Smooth muscle cell (in vitro differentiated cells): ENCODE measurements around the gene RIPPLY2. TPM values are rescaled to one million over a fixed set of nuclear protein-coding genes. Genes with fewer than 3 reads are reported as not detected.
"Not testable (repeated sequence)": the region's sequence is repeated elsewhere in the genome, so short reads cannot be mapped to it uniquely, and the experiment has no call there.

Experiments used
- DNase-seq: peaks from one replicate; lab custom pipeline; 2025; ENCODE audit not compliant: unreplicated experiment; lab: John Stamatoyannopoulos, UW
- H2AFZ ChIP-seq: fragments of 200-600 bp; sonication (generic); 2 replicates; pipeline ENCODE4 v1.6.0; 2016; ENCODE audit warnings: antibody characterized with exemption, low read depth, mild to moderate bottlenecking
- H3F3A ChIP-seq: fragments of 200-600 bp; sonication (generic); 2 replicates; pipeline ENCODE4 v1.6.0; 2017; ENCODE audit warnings: antibody characterized with exemption, low read depth
- H3K27ac ChIP-seq: fragments of 200-600 bp; sonication (generic); 2 replicates; pipeline ENCODE4 v1.5.1; 2016; ENCODE audit warnings: low read depth, mild to moderate bottlenecking
- H3K27me3 ChIP-seq: fragments of 200-600 bp; sonication (generic); 2 replicates; pipeline ENCODE4 v1.6.1; 2016; ENCODE audit warnings: low read depth, mild to moderate bottlenecking
- H3K36me3 ChIP-seq: fragments of 200-600 bp; sonication (generic); 2 replicates; pipeline ENCODE4 v1.5.1; 2016; ENCODE audit warnings: low read depth
- H3K4me1 ChIP-seq: fragments of 200-600 bp; sonication (generic); 2 replicates; pipeline ENCODE4 v1.5.1; 2016; ENCODE audit warnings: low read depth
- H3K4me2 ChIP-seq: fragments of 200-600 bp; sonication (generic); 2 replicates; pipeline ENCODE4 v1.6.0; 2016; ENCODE audit warnings: mild to moderate bottlenecking
- H3K4me3 ChIP-seq: fragments of 200-600 bp; sonication (generic); 2 replicates; pipeline ENCODE4 v1.5.1; 2016; ENCODE audit warnings: mild to moderate bottlenecking
- H3K79me2 ChIP-seq: fragments of 200-600 bp; sonication (generic); 2 replicates; pipeline ENCODE4 v1.6.0; 2016; ENCODE audit warnings: low read depth, mild to moderate bottlenecking
- H3K9ac ChIP-seq: fragments of 200-600 bp; sonication (generic); 2 replicates; pipeline ENCODE4 v1.6.0; 2016; ENCODE audit warnings: low read depth
- H3K9me3 ChIP-seq: fragments of 200-600 bp; sonication (generic); replicated peaks from 2 replicates; pipeline ENCODE4 v1.5.1; 2016; ENCODE audit warnings: low read depth
- H4K20me1 ChIP-seq: fragments of 200-600 bp; sonication (generic); 2 replicates; pipeline ENCODE4 v1.6.0; 2016; ENCODE audit warnings: low read depth
- CTCF ChIP-seq: fragments of 200-600 bp; sonication (generic); IDR thresholded peaks from 2 replicates; pipeline ENCODE4 v1.5.1; 2017; ENCODE audit warnings: borderline replicate concordance, mild to moderate bottlenecking, antibody characterized with exemption; ENCODE audit not compliant: insufficient read depth, poor library complexity, severe bottlenecking
- WGBS: methylation state at CpG from one replicate; pipeline ENCODE4 v1.1.7; 2016; ENCODE audit warnings: low lambda C conversion rate; 5-methylcytosine and 5-hydroxymethylcytosine counted together
- polyA plus RNA-seq: library from polyadenylated mRNA; unstranded; fragments of >200 nt; fragmentation: Nextera tagmentation; extraction: Ambion mirVana; gene quantifications from 2 replicates; pipeline ENCODE4 v1.2.1, GENCODE V29; 2016
- total RNA-seq: library from RNA; depleted of rRNA; stranded (reverse); fragments of >200 nt; gene quantifications from 2 replicates; pipeline ENCODE4 v1.2.3, GENCODE V29; 2014

RIPPLY2 gene
- total and polyA plus RNA-seq, 2 experiments from 2014 or later = not detected

GRCh38 chr6:83893024-83893423 lies 39.9 kb downstream of the RIPPLY2 start:
- Histone ChIP-seq H3F3A (no peaks in the 10 kb centered on the region), H2AFZ (no peak overlapping the region), H3K9me3 (peaks cover 4% of the 10 kb centered on the region), H3K36me3 (no peaks in the 10 kb centered on the region), H3K4me2 (no peak overlapping the region), H3K27ac (no peak overlapping the region), H3K4me1 (no peaks in the 10 kb centered on the region), H3K9ac (no peak overlapping the region), H3K27me3 (no peaks in the 10 kb centered on the region), H4K20me1 (peaks cover 17% of the 10 kb centered on the region), H3K79me2 (peaks cover 8% of the 10 kb centered on the region), H3K4me3 (no peak overlapping the region)
- DNase-seq = no peak
- no peak for TF ChIP-seq CTCF
- WGBS = 100% methylated on average over 1 of the region's 1 CpG

- H3K4me1 ChIP-seq, H3K4me3 ChIP-seq: not testable (repeated sequence)
Observed at GRCh38 chr6:83897094-83897493, 43.9 kb downstream of the RIPPLY2 start.

DNA sequence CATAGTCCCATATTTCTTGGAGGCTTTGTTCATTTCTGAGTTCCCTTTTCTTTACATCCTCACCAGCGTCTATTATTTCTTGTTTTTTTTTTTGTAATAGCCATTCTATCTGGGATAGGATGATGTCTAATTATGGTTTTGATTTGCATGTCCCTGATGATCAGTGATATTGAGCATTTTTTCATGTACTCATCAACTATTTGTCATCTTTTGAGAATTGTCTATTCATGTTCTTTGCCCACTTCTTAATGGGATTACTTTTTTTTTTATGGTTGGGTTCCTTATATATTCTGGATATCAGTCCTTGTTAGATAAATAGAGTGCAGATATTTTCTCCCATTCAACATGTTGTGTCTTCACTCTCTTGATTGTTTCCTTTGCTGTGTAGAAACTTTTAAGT lies 48.5 kb downstream of the RIPPLY2 start:
- Histone ChIP-seq H3F3A (no peaks in the 10 kb centered on the region), H3K9me3 (peaks cover 8% of the 10 kb centered on the region), H3K27ac (no peak overlapping the region), H3K9ac (no peak overlapping the region), H3K79me2 (peaks cover 42% of the 10 kb centered on the region), H3K36me3 (peaks cover 4% of the 10 kb centered on the region), H4K20me1 (no peaks in the 10 kb centered on the region), H3K4me2 (no peak overlapping the region), H3K27me3 (no peaks in the 10 kb centered on the region), H2AFZ (no peak overlapping the region), H3K4me3 (no peak overlapping the region), H3K4me1 (no peaks in the 10 kb centered on the region)
- WGBS = 97% methylated on average over 1 of the region's 1 CpG
- no peak for TF ChIP-seq CTCF
- no peak for DNase-seq

More at GRCh38 chr6:83897094-83897493, 43.9 kb downstream of the RIPPLY2 start:
- not testable (repeated sequence) for H3K4me2 ChIP-seq, H4K20me1 ChIP-seq, H3K27ac ChIP-seq, H3K9me3 ChIP-seq, H3K9ac ChIP-seq, DNase-seq, H2AFZ ChIP-seq, H3K27me3 ChIP-seq, H3F3A ChIP-seq, H3K36me3 ChIP-seq
- H3K79me2 ChIP-seq = peaks cover 13% of the 10 kb centered on the region
- 100% methylated on average over 2 of the region's 2 CpGs for WGBS

DNA sequence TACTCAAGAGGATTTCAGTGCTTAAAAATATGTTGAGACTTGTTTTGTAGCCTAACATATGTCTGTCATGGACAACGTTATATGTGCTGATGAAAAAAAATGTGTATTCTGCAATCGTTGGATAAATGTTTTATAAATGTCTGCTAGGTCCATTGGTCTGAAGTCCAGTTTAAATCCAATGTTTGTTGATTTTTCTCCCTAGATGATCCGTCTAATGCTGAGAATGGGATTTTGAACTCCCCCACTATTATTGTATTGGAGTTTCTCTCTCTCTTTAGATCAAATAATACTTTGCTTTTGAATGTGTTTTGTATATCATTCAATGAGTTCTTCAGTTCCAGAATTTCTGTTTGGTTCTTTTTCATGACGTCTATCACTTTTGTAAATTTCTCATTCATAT lies 51.2 kb downstream of the RIPPLY2 start:
- Histone ChIP-seq H3K4me2 (no peak overlapping the region), H3F3A (no peaks in the 10 kb centered on the region), H3K4me1 (no peaks in the 10 kb centered on the region), H3K9ac (no peak overlapping the region), H3K27me3 (no peaks in the 10 kb centered on the region), H2AFZ (no peak overlapping the region), H3K27ac (no peak overlapping the region), H3K9me3 (peaks cover 7% of the 10 kb centered on the region), H3K36me3 (peaks cover 4% of the 10 kb centered on the region), H3K79me2 (peaks cover 46% of the 10 kb centered on the region), H4K20me1 (no peaks in the 10 kb centered on the region), H3K4me3 (no peak overlapping the region)
- WGBS = 89% methylated on average over 4 of the region's 4 CpGs
- DNase-seq = no peak
- TF ChIP-seq CTCF = no peak
